ENCODE data around the gene PRICKLE4.

GRCh38 chr6:41813469-41813868, 32.9 kb downstream of the PRICKLE4 start:
- TF ChIP-seq CTCF (conservative IDR thresholded peaks at IDR 0.05; ENCODE audit: low read length) (no peak), EZH2phosphoT487 (IDR thresholded peaks at IDR 0.05; ENCODE audit: borderline replicate concordance, low read depth, low read length) (no peak)

Measured in OCI-LY7 (cell line).